Ramos (cell line): Measurements from ENCODE around the gene MOK.

Experiments used
- in situ Hi-C: fragments of 300-500 bp; cut with MboI; formaldehyde crosslinking; loops from one replicate; pipeline ENCODE4 v1.14.3; 2022; ENCODE audit warnings: low sequenced_read_pairs; ENCODE audit not compliant: unreplicated experiment

MOK gene

GRCh38 chr14:102293781-102294180 is 11.2 kb downstream of the MOK start:
- in situ Hi-C loops, result no loop called here

GRCh38 chr14:102292441-102292840 is 12.5 kb downstream of the MOK start:
- in situ Hi-C loops, result no loop called here

GRCh38 chr14:102288139-102288538 is 16.8 kb downstream of the MOK start:
- in situ Hi-C loops, result no loop called here

DNA sequence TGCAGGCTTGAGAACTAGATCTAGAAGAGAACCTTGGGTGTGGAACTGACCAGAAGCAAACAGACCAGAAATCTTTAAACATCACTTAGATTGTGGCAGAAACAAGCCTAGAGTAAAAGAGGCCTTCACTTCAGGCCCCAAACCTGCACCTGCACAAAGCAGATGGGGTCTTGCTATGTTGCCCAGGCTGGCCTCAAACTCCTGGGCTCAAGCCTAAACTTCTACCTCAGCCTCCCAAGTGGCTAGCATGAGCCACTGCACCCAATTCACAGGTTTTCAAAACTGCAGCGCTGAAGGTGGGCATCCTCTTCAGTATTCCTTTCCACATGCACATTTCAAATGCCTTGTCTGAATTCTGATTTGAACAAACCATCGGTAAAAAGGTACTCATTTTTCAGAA is 19.9 kb downstream of the MOK start:
- in situ Hi-C loops, result no loop called here

- in situ Hi-C loops, result no loop called here
Observed at GRCh38 chr14:102283631-102284129, 21.3 kb downstream of the MOK start.

DNA sequence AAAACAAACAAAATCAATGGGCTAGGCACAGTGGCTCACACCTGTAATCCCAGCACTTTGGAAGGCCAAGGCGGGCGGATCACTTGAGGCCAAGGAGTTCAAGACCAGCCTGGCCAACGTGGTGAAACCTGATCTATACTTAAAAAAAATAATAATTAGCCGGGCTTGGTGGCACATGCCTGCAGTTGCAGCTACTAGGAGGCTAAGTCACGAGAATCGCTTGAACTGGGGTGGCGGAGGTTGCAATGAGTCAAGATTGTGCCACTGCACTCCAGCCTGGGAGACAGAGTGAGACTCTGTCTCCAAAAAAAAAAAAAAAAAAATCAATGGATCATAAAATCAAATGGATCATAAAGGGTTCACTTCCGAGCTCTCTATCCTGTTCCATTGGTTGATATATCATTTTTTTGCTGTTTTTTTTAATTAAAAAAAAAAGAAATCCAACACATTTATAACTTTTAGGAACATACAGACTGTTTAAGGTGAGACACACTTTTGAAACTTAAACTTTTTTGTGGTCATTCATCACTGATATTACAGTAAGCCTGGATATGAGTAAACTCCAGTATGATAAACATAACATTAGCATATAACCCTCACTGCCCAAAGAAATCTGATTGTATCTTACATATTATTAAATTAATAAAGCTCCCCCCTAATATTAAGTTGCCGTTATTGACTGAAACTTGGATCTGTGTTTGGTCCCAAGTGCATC is 22.1 kb downstream of the MOK start:
- in situ Hi-C loops, result no loop called here

- in situ Hi-C loops, result no loop called here
Observed at GRCh38 chr14:102280376-102280962, 24.5 kb downstream of the MOK start.

GRCh38 chr14:102279688-102280348 is 25.1 kb downstream of the MOK start:
- in situ Hi-C loops, result no loop called here

DNA sequence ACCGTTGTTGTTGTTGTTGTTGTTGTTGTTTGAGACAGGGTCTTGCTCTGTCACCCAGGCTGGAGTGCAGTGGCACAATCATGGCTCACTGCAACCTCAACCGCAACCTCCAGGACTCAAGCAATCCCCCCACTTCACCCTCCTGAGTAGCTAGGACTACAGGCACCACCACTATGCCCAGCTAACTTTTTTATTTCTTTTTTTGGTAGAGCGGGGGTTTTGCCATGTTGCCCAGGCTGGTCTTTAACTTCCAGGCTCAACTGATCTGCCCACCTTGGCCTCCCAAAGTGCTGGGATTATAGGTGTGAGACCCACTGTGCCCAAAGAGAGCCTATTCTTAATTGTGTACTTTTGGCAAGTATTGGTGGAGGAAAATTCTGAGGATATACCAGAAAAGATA is 25.7 kb downstream of the MOK start:
- in situ Hi-C loops, result no loop called here

DNA sequence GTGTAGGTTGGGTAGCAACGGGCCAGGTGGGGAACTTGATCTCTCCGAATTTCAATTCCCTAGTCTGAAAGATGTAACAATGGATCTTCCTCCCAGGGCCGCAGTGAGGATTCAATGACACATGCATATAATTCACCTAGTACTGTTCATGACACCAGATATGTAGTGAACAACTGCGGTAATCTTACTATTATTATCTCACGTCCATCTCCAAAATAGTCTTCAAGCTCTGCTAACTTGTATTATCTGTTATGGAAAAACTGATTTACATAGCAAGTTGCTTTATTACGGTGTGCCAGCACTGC is 26.4 kb downstream of the MOK start:
- in situ Hi-C loops, result no loop called here

- in situ Hi-C loops, result no loop called here
Observed at GRCh38 chr14:102277874-102278630, 26.9 kb downstream of the MOK start.

DNA sequence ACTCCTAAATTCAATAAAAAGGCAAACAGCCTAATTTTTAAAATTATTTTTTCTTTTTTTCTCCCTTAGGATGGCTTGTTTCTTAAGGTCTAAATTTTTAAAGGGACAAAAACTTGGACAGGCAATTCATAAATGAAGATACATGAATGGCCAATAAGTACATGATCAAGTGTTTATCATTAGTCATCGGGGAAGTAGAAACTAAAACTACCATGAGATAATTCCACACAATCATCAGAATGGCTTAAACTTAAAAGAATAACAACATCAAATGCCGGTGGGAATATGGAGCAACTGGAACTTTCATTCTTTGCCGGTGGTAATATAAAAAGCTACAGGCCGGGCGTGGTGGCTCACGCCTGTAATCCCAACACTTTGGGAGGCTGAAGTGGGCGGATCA is 29.1 kb downstream of the MOK start:
- in situ Hi-C loops, result no loop called here

DNA sequence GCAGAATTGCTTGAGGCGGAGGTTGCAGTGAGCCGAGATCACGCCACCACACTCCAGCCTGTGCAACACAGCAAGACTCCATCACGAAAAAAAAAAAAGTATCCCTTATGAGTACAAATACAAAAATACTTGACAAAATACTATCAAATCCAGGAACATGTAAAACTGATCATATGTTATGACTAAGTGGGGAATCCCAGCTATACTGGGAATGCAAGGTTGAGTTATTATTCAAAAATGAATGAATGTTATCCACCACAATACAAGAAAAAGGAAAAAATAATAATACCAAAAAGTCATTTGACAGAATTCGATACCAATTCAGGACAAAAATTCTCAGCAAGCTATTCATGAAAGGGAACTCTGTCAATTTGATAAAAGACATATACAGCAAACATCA is 32.6 kb downstream of the MOK start:
- in situ Hi-C loops, result no loop called here

- in situ Hi-C loops, result no loop called here
Observed at GRCh38 chr14:102264775-102265174, 40.2 kb downstream of the MOK start.

DNA sequence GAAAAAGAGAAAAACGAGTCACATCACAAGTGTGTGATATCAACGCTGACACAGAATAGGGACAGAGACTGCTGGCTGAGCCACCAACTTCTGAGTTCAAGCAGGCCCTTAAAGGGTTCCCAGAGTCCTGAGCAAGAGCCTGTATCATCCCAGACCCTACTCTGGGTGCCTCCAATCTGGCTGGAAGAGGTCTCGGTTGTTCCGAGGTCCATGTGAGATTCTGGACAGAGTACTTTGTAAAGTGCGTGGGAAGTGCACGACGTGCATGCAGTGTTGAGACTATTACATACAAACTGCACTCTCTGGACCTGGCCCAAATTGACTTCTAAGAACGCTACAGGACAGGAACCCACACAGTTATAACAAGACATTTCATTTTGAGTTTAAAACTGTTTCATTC is 40.6 kb downstream of the MOK start:
- in situ Hi-C loops, result no loop called here

DNA sequence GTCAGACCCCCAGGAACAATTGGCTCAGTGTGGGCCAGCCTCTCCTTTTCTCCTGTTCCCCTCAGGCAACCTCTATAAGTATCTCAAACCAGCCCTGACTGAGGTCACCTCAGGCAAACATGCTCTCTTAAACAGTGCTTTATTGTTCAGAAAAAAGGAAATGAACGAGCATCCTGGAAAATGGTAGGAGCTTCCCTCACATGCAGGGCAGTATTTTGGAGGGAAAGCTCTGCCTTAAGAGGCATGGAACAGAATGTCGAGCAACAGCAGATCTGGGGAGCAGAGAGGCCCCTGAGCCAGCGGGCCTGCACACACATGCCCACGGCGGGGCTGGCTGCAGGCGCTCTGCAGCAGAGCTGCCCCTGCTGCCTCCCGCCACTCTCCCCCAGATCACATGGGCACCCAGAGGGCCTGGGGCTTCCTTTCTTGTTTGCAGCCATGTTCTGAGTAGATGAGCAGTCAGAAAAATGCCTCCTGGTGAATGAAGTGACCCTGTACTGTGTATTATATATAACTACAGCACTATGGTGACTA is 42.0 kb downstream of the MOK start:
- in situ Hi-C loops, result no loop called here

GRCh38 chr14:102258136-102258535 is 46.8 kb downstream of the MOK start:
- in situ Hi-C loops, result no loop called here

DNA sequence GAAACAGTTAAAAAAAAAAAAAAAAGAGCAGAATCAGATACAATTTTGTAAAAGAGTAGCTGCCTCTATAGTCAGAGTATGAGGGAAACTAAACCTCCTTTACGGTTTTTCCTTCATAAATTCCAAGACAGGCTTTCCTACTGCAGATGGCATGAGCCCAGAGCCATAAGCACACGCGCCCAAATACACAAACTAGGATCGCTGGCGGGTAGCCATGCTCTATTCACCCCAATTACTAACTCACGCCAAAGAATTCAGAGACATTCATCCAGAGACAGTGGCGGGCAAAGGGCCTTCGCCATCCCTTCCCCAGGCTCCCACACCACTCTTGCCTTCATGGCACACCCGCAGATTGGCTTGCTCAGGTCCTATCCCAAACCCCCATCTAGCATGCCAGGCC is 48.2 kb downstream of the MOK start:
- in situ Hi-C loops, result no loop called here

DNA sequence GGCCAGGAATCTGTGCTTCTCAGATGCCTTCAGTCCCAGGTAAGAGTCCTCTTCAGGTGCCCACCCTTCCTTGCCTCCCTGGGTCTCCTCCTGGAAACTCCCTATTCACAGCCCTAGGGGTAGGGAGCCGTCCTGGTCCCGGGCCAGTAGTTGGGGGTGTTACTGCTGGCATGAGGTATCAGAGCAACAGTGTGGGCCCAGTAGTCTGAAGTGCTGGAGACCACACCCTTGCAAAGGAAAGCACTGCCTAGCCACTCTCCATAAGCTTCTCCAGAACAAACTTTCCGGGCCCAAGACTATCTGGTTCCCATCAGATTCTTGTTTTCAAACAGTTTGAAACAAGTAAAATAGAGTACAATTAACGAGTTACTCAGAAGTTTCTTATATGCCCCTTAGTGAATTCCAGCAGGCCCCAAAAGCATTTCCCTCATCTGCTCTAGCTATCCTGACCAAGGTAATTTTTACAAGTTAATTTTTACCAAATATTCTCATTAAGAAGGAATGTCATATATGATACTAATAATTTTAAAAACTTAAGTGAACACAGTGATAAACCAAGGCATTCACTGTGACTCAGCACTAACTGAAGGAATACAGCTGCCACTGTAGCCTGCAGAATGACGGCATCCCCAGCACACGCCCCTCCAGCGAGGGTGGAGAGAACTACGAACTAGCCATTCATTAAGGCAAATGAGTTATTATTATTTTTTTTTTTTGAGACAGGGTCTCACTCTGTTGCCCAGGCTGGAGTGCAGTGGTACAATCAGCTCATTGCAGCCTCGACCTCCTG is 49.4 kb downstream of the MOK start:
- in situ Hi-C loops, result no loop called here
